MM.1S (cell line): ENCODE results near the gene DCST1.

Experiments
- EZH2 ChIP-seq: fragments of 300-600 bp; sonication (generic); optimal IDR thresholded peaks from 2 replicates; pipeline ENCODE3; 2017; ENCODE audit warnings: low read depth, mild to moderate bottlenecking, antibody characterized with exemption, low read length, mixed read lengths
- TF ChIP-seq, protein P1 (sequence below): fragments of 300-600 bp; sonication (generic); IDR thresholded peaks from 2 replicates; pipeline ENCODE4 v1.5.1; 2016; ENCODE audit warnings: antibody characterized with exemption, low read length, mixed read lengths

DNA sequence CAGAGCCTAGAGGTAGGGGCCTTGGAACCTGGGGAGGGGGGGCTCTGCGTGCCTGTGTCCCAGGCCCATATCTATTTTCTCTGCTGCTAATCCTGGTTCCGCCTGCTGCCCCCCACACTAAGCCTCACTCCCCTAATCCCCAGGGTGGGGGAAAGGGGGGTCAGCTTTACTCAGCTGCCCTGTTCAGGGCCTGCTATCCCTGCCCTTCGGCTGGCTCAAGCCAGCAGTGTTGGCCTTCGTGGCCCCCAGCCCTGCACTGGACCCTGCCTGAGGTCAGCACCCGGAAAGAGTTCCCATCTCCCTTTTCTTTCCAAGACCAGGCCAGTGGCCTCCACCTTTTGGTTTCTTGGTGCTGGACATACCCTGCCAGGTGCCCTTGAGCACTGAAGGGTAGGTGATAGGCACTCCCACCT is 22.6 kb upstream of the DCST1 start:
- TF ChIP-seq EZH2: no peak
- TF ChIP-seq, protein P1, sequence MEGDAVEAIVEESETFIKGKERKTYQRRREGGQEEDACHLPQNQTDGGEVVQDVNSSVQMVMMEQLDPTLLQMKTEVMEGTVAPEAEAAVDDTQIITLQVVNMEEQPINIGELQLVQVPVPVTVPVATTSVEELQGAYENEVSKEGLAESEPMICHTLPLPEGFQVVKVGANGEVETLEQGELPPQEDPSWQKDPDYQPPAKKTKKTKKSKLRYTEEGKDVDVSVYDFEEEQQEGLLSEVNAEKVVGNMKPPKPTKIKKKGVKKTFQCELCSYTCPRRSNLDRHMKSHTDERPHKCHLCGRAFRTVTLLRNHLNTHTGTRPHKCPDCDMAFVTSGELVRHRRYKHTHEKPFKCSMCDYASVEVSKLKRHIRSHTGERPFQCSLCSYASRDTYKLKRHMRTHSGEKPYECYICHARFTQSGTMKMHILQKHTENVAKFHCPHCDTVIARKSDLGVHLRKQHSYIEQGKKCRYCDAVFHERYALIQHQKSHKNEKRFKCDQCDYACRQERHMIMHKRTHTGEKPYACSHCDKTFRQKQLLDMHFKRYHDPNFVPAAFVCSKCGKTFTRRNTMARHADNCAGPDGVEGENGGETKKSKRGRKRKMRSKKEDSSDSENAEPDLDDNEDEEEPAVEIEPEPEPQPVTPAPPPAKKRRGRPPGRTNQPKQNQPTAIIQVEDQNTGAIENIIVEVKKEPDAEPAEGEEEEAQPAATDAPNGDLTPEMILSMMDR: no peak
